T-helper 2 cell treated with Interferon-gamma antibody and Interleukin-4, amounts not matched to agents 5 μg/mL and 100 μg/mL, for 36 hours (primary cell): ENCODE data around the gene CCL3.

ENCODE experiments used
- DNase-seq: peaks from one replicate; pipeline ENCODE4 v3.0.0; 2021; ENCODE audit warnings: low spot score
- H3K27ac Mint-ChIP-seq: one replicate; pipeline ENCODE4 v1.8.0; 2021; ENCODE audit warnings: mild to moderate bottlenecking, mixed read lengths
- H3K27me3 Mint-ChIP-seq: one replicate; pipeline ENCODE4 v1.8.0; 2021; ENCODE audit warnings: low read depth, mixed read lengths
- H3K36me3 Mint-ChIP-seq: one replicate; pipeline ENCODE4 v1.8.0; 2021; ENCODE audit warnings: low read depth, mixed read lengths
- H3K4me1 Mint-ChIP-seq: one replicate; pipeline ENCODE4 v1.8.0; 2021; ENCODE audit warnings: low read depth, mixed read lengths
- H3K4me3 Mint-ChIP-seq: one replicate; pipeline ENCODE4 v1.8.0; 2022; ENCODE audit warnings: mild to moderate bottlenecking, moderate library complexity, mixed read lengths
- H3K9me3 Mint-ChIP-seq: one replicate; pipeline ENCODE4 v1.8.0; 2021; ENCODE audit warnings: mixed read lengths

CCL3 gene

DNA sequence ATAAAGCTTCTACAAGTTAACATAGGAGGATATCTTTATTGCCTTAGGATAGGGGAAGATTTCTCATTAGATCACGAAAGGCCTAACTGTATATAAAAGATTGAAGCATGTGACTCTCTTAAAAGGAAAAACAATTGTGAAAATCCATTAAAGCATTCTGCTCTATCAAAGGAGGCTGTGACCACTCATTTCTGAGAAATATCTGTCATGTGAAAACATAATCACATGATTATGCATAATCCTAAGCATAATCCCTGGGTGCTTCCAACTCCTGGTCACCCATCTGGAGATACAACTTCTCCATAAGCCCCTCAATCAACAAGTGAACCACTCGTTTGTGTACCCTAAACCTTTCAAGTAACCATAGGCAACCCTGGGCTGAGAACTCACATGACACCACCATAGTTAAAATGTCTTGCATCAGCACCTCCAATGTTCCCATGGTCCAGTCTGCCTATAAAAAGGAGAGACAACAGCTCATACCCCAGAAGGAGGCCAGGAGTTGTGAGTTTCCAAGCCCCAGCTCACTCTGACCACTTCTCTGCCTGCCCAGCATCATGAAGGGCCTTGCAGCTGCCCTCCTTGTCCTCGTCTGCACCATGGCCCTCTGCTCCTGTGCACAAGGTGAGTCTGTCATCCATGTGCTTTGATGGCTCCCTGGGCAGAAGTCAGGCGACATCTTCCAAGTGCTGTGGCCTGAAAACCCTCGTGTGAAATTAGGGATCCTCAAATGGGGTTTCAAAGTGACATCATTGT is 26.0 kb downstream of the CCL3 start, which contains the start of gene CCL18:
TSS of gene CCL18 (plus strand) at position 487 of the 756 bp plus-strand sequence. CDS start at position 558, 71 bp downstream.
- Mint-ChIP-seq H3K27ac (no peak within 1 kb of the TSS), H3K4me3 (no peak within 1 kb of the TSS), H3K27me3 (peaks cover 8% of the 10 kb centered on the region), H3K9me3 (no peaks in the 10 kb centered on the region), H3K36me3 (no peaks in the 10 kb centered on the region), H3K4me1 (no peaks in the 10 kb centered on the region)
- DNase-seq: no peak

DNA sequence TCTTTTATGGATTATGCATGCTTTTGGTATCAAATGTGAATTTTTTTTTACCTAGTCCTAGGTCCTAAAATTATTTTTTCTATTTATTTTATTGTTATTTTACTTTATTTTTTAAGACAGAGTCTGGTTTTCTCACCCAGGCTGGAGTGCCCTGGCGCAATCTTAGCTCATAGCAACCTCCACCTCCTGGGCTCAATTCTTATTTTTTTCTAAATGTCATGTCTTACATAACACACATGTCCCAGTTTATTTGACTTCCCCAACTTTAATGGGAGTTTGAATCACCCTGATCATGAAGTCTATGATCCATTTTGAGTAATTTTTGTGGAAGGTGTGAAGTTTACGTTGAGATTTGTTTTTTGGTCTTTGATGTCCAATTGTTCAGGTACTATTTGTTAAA is 29.1 kb downstream of the CCL3 start:
- DNase-seq: no peak
- Mint-ChIP-seq H3K4me1 (no peaks in the 10 kb centered on the region), H3K27ac (no peak overlapping the region), H3K4me3 (no peak overlapping the region), H3K27me3 (peaks cover 13% of the 10 kb centered on the region), H3K9me3 (no peaks in the 10 kb centered on the region), H3K36me3 (no peaks in the 10 kb centered on the region)

DNA sequence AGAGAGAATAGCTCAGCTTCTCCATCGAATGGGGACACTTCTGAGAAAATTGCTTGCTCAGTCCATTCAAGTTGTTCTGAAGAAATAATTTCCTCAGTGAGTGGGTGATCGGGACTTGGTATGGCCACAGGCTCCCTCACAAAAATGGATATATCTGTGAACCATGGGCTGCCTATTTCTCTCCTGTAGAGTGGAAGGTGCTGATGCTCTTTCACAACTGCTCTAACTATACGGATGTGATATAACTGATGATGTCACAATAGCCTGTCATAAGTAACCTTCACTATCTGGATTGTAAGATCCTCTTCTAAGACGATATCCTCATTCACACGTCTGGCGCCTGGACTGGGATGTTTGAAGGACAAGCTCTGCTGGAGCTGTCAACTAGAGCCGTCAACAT is 30.5 kb downstream of the CCL3 start:
- Mint-ChIP-seq H3K9me3 (no peaks in the 10 kb centered on the region), H3K4me1 (no peaks in the 10 kb centered on the region), H3K36me3 (no peaks in the 10 kb centered on the region), H3K27ac (no peak overlapping the region), H3K27me3 (peaks cover 9% of the 10 kb centered on the region), H3K4me3 (no peak overlapping the region)
- no peak for DNase-seq

DNA sequence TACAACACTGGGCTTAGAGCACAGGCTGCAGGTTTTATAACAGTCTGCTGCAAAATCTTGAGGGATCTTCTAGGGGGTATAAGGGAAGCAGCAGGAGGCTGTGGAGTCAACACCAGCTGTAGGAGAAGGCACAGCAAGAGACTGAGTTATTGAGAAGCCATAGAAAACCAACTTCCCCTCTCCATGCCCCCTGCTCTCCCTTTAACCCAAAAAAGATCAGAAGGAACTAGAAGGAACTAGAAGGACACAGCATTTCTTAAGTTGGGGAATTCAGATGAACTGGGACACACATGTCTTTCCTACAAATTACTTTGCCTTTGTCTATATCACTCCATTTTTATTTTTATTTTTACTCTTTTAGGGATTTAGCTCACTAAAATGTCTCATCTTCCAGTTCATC is 32.0 kb downstream of the CCL3 start:
- Mint-ChIP-seq H3K9me3 (no peaks in the 10 kb centered on the region), H3K27me3 (peaks cover 14% of the 10 kb centered on the region), H3K27ac (no peak overlapping the region), H3K36me3 (no peaks in the 10 kb centered on the region), H3K4me1 (no peaks in the 10 kb centered on the region), H3K4me3 (no peak overlapping the region)
- no peak for DNase-seq

DNA sequence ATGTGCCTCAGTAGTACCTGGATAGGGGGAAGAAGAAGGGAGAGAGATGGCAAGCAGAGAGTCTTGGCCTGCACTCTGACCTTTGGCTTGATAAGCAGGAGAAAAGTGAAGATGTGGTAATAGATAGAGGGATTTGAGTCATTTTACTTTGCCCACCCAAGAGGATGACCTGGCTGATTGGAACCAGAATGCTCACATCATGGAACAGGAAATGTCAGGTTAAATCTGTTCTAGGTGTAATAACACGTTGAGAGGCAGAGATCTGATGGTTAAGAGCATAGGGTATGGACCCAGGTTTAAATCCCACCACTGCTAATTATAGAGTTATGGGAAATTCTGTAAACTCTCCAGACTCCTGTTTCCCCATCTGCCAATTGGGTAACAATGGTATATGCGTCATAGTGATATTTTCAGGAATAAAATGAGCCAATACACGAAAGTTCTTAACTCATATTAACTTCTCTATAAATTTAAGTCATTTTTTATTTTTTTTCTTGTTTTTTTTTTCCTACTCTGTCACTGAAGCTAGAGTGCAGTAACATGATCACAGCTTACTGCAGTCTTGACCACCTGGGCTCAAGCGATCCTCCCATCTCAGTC is 33.9 kb downstream of the CCL3 start:
- H3K4me1 Mint-ChIP-seq: no peaks in the 10 kb centered on the region
- no peak for DNase-seq
- peaks cover 17% of the 10 kb centered on the region for H3K27me3 Mint-ChIP-seq
- no peak overlapping the region for H3K27ac Mint-ChIP-seq
- no peak overlapping the region for H3K4me3 Mint-ChIP-seq
- H3K9me3 Mint-ChIP-seq: no peaks in the 10 kb centered on the region
- H3K36me3 Mint-ChIP-seq: no peaks in the 10 kb centered on the region

DNA sequence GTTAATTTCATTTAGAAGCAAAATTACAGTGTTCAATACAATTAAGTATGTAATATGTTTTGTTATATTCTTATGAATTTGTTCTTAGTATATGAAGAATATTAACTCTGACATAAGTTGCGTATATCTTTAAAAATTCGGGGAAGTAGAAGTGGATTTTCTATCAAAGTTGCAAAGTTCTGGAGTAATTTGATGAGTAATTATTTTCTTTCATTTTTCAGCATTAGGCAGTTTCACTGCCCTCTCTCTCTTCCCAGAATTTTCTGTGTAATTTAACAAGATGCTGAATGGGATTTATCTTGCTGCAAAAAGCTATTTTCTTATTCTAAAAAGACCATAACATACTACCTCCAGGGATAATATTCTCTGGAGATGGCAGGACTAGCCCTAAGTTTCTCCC is 34.8 kb downstream of the CCL3 start:
- H3K4me3 Mint-ChIP-seq: no peak overlapping the region
- no peaks in the 10 kb centered on the region for H3K36me3 Mint-ChIP-seq
- no peak for DNase-seq
- peaks cover 17% of the 10 kb centered on the region for H3K27me3 Mint-ChIP-seq
- no peak overlapping the region for H3K27ac Mint-ChIP-seq
- no peaks in the 10 kb centered on the region for H3K9me3 Mint-ChIP-seq
- H3K4me1 Mint-ChIP-seq: no peaks in the 10 kb centered on the region

DNA sequence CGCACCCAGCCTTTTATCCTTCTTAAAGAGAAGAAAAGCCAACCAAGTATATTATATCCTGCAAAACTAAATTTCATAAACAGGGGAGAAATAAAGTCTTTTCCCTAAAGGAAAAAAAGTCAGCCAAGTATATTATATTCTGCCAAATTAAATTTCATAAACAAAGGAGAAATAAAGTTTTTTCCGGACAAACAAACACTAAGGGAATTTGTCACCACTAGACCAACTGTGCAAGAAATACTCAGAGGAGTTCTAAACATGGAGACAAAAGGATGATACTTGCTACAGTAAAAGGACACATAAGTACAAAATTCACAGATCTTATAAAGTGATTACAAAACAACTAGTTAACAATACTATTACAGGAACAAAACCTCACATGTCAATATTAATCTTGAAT is 40.3 kb downstream of the CCL3 start:
- DNase-seq: no peak
- Mint-ChIP-seq H3K36me3 (no peaks in the 10 kb centered on the region), H3K9me3 (peaks cover 6% of the 10 kb centered on the region), H3K27ac (no peak overlapping the region), H3K4me3 (no peak overlapping the region), H3K4me1 (no peaks in the 10 kb centered on the region), H3K27me3 (peaks cover 11% of the 10 kb centered on the region)

DNA sequence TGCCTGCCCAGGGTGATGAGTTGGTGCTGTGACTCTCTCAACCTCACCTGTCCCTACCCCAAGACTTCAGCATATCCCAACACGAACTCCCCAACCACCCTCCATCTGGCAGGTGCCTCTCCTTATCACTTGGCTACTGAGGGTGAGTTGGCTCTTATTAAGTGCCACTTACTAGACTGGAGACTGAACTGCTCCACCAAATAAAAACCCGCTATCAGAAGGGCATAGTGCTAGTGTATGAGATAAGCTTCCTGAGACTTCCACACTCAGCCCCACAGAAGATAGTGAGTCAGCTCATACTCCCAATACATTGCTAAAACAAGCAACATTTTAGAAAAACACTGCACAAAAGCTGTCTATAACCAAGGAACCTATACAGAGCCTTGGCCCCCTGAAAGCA is 41.9 kb downstream of the CCL3 start:
- H3K27ac Mint-ChIP-seq: no peak overlapping the region

More for the DNA sequence above, 41.9 kb downstream of the CCL3 start:
- Mint-ChIP-seq H3K36me3 (no peaks in the 10 kb centered on the region), H3K4me3 (no peak overlapping the region), H3K4me1 (no peaks in the 10 kb centered on the region), H3K9me3 (peaks cover 6% of the 10 kb centered on the region), H3K27me3 (peaks cover 11% of the 10 kb centered on the region)
- DNase-seq: no peak
